ENCODE data around the gene DPYSL3.

DNA sequence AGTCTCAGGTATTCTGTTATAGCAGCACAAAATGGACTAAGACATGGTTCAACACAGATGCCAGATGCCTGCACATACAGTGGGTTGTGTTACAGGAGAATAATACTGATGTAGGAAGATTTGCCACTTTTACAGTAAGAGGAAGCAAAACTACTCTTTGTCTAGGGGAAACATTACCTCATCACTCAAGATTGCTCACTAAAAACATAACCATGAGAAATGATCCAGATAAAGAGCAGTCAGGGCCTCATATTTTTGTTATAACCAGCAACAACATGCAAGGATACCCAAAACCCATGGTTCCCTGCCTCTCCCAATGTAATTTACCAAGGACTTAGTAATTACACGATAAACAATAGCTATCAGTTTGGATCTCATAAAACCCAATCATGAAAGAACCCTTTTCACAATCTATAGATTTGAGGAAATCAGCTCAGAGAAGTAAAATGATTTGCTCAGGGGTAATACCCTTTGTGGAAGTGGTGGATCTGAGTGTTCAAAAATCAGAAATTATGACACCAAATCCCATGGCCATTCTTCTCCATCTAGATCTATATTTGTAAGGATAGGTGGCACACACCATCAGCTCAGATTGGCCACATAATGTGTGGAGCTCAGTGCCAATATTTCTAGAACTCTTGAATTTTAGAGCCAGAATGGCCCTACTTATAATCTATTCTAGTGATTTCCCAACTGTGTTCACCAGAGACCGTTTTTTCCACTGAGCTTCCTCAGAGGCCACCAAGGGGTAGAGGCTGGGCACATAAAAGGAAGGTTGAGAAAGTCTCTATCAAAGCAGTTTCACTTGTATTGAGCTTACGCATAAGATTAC is 27.8 kb downstream of the DPYSL3 start:
- TF ChIP-seq, protein P1, sequence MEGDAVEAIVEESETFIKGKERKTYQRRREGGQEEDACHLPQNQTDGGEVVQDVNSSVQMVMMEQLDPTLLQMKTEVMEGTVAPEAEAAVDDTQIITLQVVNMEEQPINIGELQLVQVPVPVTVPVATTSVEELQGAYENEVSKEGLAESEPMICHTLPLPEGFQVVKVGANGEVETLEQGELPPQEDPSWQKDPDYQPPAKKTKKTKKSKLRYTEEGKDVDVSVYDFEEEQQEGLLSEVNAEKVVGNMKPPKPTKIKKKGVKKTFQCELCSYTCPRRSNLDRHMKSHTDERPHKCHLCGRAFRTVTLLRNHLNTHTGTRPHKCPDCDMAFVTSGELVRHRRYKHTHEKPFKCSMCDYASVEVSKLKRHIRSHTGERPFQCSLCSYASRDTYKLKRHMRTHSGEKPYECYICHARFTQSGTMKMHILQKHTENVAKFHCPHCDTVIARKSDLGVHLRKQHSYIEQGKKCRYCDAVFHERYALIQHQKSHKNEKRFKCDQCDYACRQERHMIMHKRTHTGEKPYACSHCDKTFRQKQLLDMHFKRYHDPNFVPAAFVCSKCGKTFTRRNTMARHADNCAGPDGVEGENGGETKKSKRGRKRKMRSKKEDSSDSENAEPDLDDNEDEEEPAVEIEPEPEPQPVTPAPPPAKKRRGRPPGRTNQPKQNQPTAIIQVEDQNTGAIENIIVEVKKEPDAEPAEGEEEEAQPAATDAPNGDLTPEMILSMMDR (IDR thresholded peaks at IDR 0.05) = no peak
- TF ChIP-seq ZFX (IDR thresholded peaks at IDR 0.05; ENCODE audit: borderline replicate concordance) = no peak
